MCF 10A (cell line): ENCODE measurements around the gene FLT1. TPM values are rescaled to one million over a fixed set of nuclear protein-coding genes. Genes with fewer than 3 reads are reported as not detected.

Experiments used
- BruUV-seq: library from RNA; stranded (reverse); fragments of 400-500 nt; replicated peaks from 2 replicates; lab custom pipeline; 2021; lab: Mats Ljungman, UMichigan
- CTCF ChIA-PET: fragments of 300-600 bp; sonication (Branson Sonifier 250); formaldehyde crosslinking; extraction: SDS; loops from one replicate; lab custom pipeline; 2021; ENCODE audit warnings: antibody characterized with exemption, inconsistent platforms; lab: Yijun Ruan, JAX
- POLR2A ChIA-PET: fragments of 300-600, 350-650 bp; sonication (Branson Sonifier 250); formaldehyde crosslinking; extraction: SDS; loops from one replicate; lab custom pipeline; 2020; ENCODE audit warnings: antibody characterized with exemption, inconsistent platforms; lab: Yijun Ruan, JAX
- DNase-seq: peaks from one replicate; pipeline ENCODE4 v3.0.0-alpha.2; 2018; ENCODE audit not compliant: unreplicated experiment
- H3K27ac Mint-ChIP-seq: one replicate; pipeline ENCODE4 v1.8.0; 2022; ENCODE audit warnings: mild to moderate bottlenecking, low read depth, mixed read lengths; ENCODE audit not compliant: unreplicated experiment
- H3K27me3 Mint-ChIP-seq: one replicate; pipeline ENCODE4 v1.8.0; 2022; ENCODE audit warnings: mixed read lengths; ENCODE audit not compliant: insufficient read depth, unreplicated experiment
- H3K36me3 Mint-ChIP-seq: one replicate; pipeline ENCODE4 v1.8.0; 2022; ENCODE audit warnings: mild to moderate bottlenecking, moderate library complexity, mixed read lengths; ENCODE audit not compliant: insufficient read depth, unreplicated experiment
- H3K4me1 Mint-ChIP-seq: one replicate; pipeline ENCODE4 v1.8.0; 2022; ENCODE audit warnings: mixed read lengths; ENCODE audit not compliant: insufficient read depth, unreplicated experiment
- H3K4me3 Mint-ChIP-seq: one replicate; pipeline ENCODE4 v1.8.0; 2022; ENCODE audit warnings: mild to moderate bottlenecking, moderate library complexity, mixed read lengths; ENCODE audit not compliant: unreplicated experiment
- H3K9me3 Mint-ChIP-seq: one replicate; pipeline ENCODE4 v1.8.0; 2022; ENCODE audit warnings: mixed read lengths; ENCODE audit not compliant: unreplicated experiment
- CTCF ChIP-seq: fragments of 200-600 bp; IDR thresholded peaks from one replicate; pipeline ENCODE4 v1.8.0; 2022; ENCODE audit warnings: antibody characterized with exemption, mild to moderate bottlenecking; ENCODE audit not compliant: unreplicated experiment
- intact Hi-C: fragments of 100-400 bp; cut with micrococcal nuclease; formaldehyde crosslinking; loops from 2 replicates; pipeline ENCODE4 v1.14.1; 2022
- total RNA-seq: library from RNA; stranded (reverse); gene quantifications from 2 replicates; pipeline ENCODE4 v1.2.3, GENCODE V29; 2022

FLT1 gene
- total RNA-seq, 1 experiment from 2014 or later = not detected

GRCh38 chr13:28540612-28541011 is 45.7 kb upstream of the FLT1 start:
- H3K4me1 Mint-ChIP-seq = no peaks in the 10 kb centered on the region
- no peaks in the 10 kb centered on the region for H3K36me3 Mint-ChIP-seq
- TF ChIP-seq CTCF = no peak
- POLR2A ChIA-PET = interaction anchor here (0.7 kb wide), 1 partner anchor 272 kb away, joined by 3 read pairs; no protein-coding TSS in a partner anchor
- H3K27me3 Mint-ChIP-seq = no peaks in the 10 kb centered on the region
- BruUV-seq = no TSS peak
- CTCF ChIA-PET = no interaction called here
- no peak for DNase-seq
- no peak overlapping the region for H3K27ac Mint-ChIP-seq
- no peaks in the 10 kb centered on the region for H3K9me3 Mint-ChIP-seq
- intact Hi-C loops = no loop called here
- H3K4me3 Mint-ChIP-seq = no peak overlapping the region

GRCh38 chr13:28539625-28540286 is 44.8 kb upstream of the FLT1 start:
- ChIA-PET POLR2A (no interaction called here), CTCF (no interaction called here)
- no TSS peak for BruUV-seq
- intact Hi-C loops = no loop called here
- H3K27ac Mint-ChIP-seq = no peak overlapping the region
- H3K4me1 Mint-ChIP-seq = no peaks in the 10 kb centered on the region
- no peak overlapping the region for H3K4me3 Mint-ChIP-seq
- H3K9me3 Mint-ChIP-seq = no peaks in the 10 kb centered on the region
- no peak for TF ChIP-seq CTCF
- no peak for DNase-seq
- no peaks in the 10 kb centered on the region for H3K27me3 Mint-ChIP-seq
- no peaks in the 10 kb centered on the region for H3K36me3 Mint-ChIP-seq

- ChIA-PET CTCF (no interaction called here), POLR2A (no interaction called here)
- intact Hi-C loops = no loop called here
- no peak for DNase-seq
- H3K4me1 Mint-ChIP-seq = no peaks in the 10 kb centered on the region
- no peaks in the 10 kb centered on the region for H3K9me3 Mint-ChIP-seq
- no TSS peak for BruUV-seq
- H3K36me3 Mint-ChIP-seq = no peaks in the 10 kb centered on the region
- TF ChIP-seq CTCF = no peak
- no peak overlapping the region for H3K27ac Mint-ChIP-seq
- H3K4me3 Mint-ChIP-seq = no peak overlapping the region
- no peaks in the 10 kb centered on the region for H3K27me3 Mint-ChIP-seq
These were observed 44.0 kb upstream of the FLT1 start for GRCh38 chr13:28538932-28539331.

- intact Hi-C loops = no loop called here
- no peaks in the 10 kb centered on the region for H3K36me3 Mint-ChIP-seq
- no peaks in the 10 kb centered on the region for H3K4me1 Mint-ChIP-seq
- no peak overlapping the region for H3K27ac Mint-ChIP-seq
- H3K27me3 Mint-ChIP-seq = no peaks in the 10 kb centered on the region
- no peak overlapping the region for H3K4me3 Mint-ChIP-seq
- DNase-seq = no peak
- ChIA-PET POLR2A (no interaction called here), CTCF (interaction anchor here (0.9 kb wide), 1 partner anchor 9 kb away, joined by 4 read pairs; no protein-coding TSS in a partner anchor)
- no TSS peak for BruUV-seq
- no peaks in the 10 kb centered on the region for H3K9me3 Mint-ChIP-seq
- TF ChIP-seq CTCF = no peak
These were observed 42.2 kb upstream of the FLT1 start for GRCh38 chr13:28537171-28537570.
